OCI-LY7 (cell line): ENCODE results near the gene MACROD2.

Experiments used
- EZH2phosphoT487 ChIP-seq: fragments of 200-600 bp; sonication (generic); IDR thresholded peaks from 2 replicates; pipeline ENCODE4 v1.6.1; 2018; ENCODE audit warnings: low read depth, borderline replicate concordance, mild to moderate bottlenecking, mixed run types, antibody characterized with exemption, low read length, moderate library complexity, mixed read lengths
- TF ChIP-seq, protein P1 (sequence below): fragments of 200-600 bp; sonication (generic); conservative IDR thresholded peaks from 2 replicates; pipeline ENCODE4 v1.5.1; 2014; ENCODE audit warnings: mild to moderate bottlenecking, antibody characterized with exemption, low read length, moderate library complexity, mixed read lengths

DNA sequence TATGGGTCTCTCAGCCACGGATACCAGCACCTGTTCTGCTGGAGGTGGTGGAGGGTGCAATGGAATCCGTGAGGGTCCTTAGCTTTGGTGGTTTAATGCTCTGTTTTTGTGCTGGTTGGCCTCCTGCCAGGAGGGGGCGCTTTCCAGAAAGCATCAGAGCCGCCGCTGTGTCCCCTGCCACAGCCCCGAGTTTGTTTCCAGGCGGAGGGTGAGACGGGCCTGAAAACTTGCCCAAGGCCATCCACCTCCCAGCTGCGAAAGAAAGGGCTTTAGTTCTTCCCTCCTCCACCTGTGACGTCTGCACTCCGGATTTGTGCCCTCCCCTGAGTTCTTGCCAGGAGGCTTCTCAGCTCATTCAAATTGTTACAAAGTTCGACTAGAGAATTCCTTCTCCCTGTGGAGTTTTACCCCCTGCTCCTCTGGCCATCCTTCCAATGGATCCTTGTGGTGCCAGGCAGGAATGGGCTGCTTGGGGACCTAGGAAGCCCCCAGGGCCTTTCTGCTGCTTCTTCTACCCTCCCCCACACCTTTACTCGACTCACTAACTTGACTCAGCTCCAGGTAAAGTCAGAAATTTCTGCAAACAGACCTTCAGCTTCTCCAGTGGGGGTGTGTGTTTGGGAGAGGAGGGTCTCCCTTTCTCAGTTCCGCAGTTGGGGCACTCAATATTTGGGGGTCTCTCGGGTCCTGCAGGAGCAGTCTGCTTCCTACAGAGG, 1704.3 kb downstream of the MACROD2 start:
- TF ChIP-seq, protein P1, sequence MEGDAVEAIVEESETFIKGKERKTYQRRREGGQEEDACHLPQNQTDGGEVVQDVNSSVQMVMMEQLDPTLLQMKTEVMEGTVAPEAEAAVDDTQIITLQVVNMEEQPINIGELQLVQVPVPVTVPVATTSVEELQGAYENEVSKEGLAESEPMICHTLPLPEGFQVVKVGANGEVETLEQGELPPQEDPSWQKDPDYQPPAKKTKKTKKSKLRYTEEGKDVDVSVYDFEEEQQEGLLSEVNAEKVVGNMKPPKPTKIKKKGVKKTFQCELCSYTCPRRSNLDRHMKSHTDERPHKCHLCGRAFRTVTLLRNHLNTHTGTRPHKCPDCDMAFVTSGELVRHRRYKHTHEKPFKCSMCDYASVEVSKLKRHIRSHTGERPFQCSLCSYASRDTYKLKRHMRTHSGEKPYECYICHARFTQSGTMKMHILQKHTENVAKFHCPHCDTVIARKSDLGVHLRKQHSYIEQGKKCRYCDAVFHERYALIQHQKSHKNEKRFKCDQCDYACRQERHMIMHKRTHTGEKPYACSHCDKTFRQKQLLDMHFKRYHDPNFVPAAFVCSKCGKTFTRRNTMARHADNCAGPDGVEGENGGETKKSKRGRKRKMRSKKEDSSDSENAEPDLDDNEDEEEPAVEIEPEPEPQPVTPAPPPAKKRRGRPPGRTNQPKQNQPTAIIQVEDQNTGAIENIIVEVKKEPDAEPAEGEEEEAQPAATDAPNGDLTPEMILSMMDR: peak; percentile 57
- no peak for TF ChIP-seq EZH2phosphoT487
